ENCODE measurements around the gene R3HDML.
"Not testable (repeated sequence)": the region's sequence is repeated elsewhere in the genome, so short reads cannot be mapped to it uniquely, and the experiment has no call there.

The R3HDML gene

DNA sequence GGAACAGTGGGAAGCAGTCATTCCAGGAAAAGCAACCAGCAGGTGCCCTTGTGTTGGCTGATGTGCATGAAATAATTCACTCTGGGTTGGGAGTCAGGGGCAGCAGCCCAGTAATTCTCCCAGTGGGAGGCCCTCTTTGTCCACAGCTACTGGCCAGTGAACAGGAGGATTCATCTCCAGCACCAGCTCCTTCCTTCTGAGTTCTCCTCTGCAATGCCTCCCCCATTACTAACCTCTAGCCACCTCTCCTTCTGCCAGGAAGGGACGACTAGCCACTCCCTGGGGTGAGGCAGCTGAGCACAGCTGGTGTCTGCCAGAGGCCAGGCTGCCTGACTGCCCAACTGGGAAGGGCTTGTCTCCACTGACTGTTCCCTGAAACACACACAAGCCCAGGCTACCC, 12.5 kb upstream of the R3HDML start:
- Histone ChIP-seq H3K4me1 (ENCODE audit: insufficient read depth, low read length, severe bottlenecking) (no peaks in the 10 kb centered on the region), H3K4me2 (ENCODE audit: low read length) (no peak overlapping the region), H3F3A (ENCODE audit: insufficient read depth, low read length) (no peaks in the 10 kb centered on the region), H3K79me2 (ENCODE audit: insufficient read depth, low read length) (no peaks in the 10 kb centered on the region), H3K27ac (ENCODE audit: low read depth, low read length, poor library complexity, severe bottlenecking) (no peak overlapping the region), H2AFZ (ENCODE audit: low read length) (no peak overlapping the region), H3K4me3 (ENCODE audit: low read depth, low read length, poor library complexity, severe bottlenecking) (no peak overlapping the region), H3K9me2 (ENCODE audit: low read depth, low read length) (no peaks in the 10 kb centered on the region), H3K9ac (ENCODE audit: low read length) (no peak overlapping the region), H3K36me3 (ENCODE audit: insufficient read depth, low read length) (no peaks in the 10 kb centered on the region), H3K27me3 (ENCODE audit: insufficient read depth, low read length) (no peaks in the 10 kb centered on the region), H3K9me3 (ENCODE audit: low read length) (no peaks in the 10 kb centered on the region), H4K20me1 (ENCODE audit: insufficient read depth, low read length) (no peaks in the 10 kb centered on the region)
- TF ChIP-seq, protein P1, sequence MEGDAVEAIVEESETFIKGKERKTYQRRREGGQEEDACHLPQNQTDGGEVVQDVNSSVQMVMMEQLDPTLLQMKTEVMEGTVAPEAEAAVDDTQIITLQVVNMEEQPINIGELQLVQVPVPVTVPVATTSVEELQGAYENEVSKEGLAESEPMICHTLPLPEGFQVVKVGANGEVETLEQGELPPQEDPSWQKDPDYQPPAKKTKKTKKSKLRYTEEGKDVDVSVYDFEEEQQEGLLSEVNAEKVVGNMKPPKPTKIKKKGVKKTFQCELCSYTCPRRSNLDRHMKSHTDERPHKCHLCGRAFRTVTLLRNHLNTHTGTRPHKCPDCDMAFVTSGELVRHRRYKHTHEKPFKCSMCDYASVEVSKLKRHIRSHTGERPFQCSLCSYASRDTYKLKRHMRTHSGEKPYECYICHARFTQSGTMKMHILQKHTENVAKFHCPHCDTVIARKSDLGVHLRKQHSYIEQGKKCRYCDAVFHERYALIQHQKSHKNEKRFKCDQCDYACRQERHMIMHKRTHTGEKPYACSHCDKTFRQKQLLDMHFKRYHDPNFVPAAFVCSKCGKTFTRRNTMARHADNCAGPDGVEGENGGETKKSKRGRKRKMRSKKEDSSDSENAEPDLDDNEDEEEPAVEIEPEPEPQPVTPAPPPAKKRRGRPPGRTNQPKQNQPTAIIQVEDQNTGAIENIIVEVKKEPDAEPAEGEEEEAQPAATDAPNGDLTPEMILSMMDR (IDR thresholded peaks at IDR 0.05; ENCODE audit: low read length) = no peak
- no peak for TF ChIP-seq EZH2 (IDR thresholded peaks at IDR 0.05; ENCODE audit: borderline replicate concordance, low read length)

DNA sequence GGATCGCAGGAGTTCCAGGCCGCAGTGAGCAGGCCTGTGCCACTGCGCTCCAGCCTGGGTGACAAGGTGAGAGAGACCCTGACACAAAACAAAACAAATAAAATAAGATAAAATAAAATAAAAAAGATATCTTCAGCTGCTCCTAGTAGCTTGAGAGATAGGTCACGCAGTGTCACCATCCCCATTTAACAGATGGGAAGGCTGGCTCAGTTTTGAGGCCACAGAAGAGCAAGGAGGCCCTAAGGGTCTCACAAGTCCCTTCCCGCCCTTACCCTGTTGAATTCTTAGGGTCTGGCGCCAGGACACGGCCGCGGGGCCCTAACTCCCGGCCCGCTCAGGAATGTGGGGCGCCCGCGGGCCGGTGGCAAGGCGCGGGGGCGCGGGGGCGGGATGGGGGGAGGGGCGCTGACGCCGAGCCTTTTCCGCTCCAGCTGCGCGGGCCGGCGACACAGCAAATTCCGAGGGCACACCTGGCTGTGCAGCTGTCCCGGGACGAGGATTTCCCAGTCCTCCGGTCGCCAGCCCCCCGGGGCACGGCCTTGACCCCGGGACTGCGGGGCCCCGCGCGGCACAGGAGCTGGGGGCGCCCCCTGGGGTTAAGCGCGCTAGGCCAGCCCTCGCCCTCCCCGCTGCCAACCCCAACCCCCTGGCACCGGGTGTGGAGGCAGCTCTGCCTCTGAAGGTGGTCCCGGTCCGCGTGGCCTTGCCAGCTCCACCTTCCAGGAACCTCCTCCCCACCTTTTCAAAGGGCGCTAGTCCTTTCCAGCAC, 10.3 kb upstream of the R3HDML start:
- no peaks in the 10 kb centered on the region for H4K20me1 ChIP-seq (ENCODE audit: insufficient read depth, low read length)
- no peaks in the 10 kb centered on the region for H3K36me3 ChIP-seq (ENCODE audit: insufficient read depth, low read length)
- peak overlapping the region; percentile 6; the same call in 1 of the 2 replicates for H3K4me2 ChIP-seq (ENCODE audit: low read length)
- no peaks in the 10 kb centered on the region for H3K79me2 ChIP-seq (ENCODE audit: insufficient read depth, low read length)
- H3F3A ChIP-seq (ENCODE audit: insufficient read depth, low read length) = no peaks in the 10 kb centered on the region
- no peaks in the 10 kb centered on the region for H3K27me3 ChIP-seq (ENCODE audit: insufficient read depth, low read length)
- no peaks in the 10 kb centered on the region for H3K9me2 ChIP-seq (ENCODE audit: low read depth, low read length)
- no peak for TF ChIP-seq EZH2 (IDR thresholded peaks at IDR 0.05; ENCODE audit: borderline replicate concordance, low read length)
- TF ChIP-seq, protein P1 (IDR thresholded peaks at IDR 0.05; ENCODE audit: low read length) = no peak
- H2AFZ ChIP-seq (ENCODE audit: low read length) = no peak overlapping the region
- H3K9ac ChIP-seq (ENCODE audit: low read length) = no peak overlapping the region
- no peak overlapping the region for H3K27ac ChIP-seq (ENCODE audit: low read depth, low read length, poor library complexity, severe bottlenecking)
- H3K9me3 ChIP-seq (ENCODE audit: low read length) = no peaks in the 10 kb centered on the region
- no peak overlapping the region for H3K4me3 ChIP-seq (ENCODE audit: low read depth, low read length, poor library complexity, severe bottlenecking)
- no peaks in the 10 kb centered on the region for H3K4me1 ChIP-seq (ENCODE audit: insufficient read depth, low read length, severe bottlenecking)

DNA sequence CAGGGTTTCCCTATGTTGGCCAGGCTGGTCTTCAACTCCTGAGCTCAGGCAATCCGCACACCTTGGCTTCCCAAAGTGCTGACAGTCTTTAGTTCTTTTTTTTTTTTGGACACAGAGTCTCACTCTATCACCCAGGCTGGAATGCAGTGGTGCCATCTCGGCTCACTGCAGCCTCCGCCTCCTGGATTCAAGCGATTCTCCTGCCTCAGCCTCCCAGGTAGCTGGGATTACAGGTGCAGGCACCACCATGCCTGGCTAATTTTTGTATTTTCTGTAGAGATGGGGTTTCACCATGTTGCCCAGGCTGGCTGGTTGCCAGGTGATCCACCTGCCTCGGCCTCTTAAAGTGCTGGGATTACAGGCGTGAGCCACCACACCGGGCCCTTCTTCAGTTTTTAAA, 9.1 kb upstream of the R3HDML start:
- not testable (repeated sequence) for H3K9ac ChIP-seq (ENCODE audit: low read length); H3K79me2 ChIP-seq (ENCODE audit: insufficient read depth, low read length); H3K36me3 ChIP-seq (ENCODE audit: insufficient read depth, low read length); H3K4me2 ChIP-seq (ENCODE audit: low read length); H3K27me3 ChIP-seq (ENCODE audit: insufficient read depth, low read length); H3K9me3 ChIP-seq (ENCODE audit: low read length); H3K4me3 ChIP-seq (ENCODE audit: low read depth, low read length, poor library complexity, severe bottlenecking); H4K20me1 ChIP-seq (ENCODE audit: insufficient read depth, low read length); H3K27ac ChIP-seq (ENCODE audit: low read depth, low read length, poor library complexity, severe bottlenecking); H3F3A ChIP-seq (ENCODE audit: insufficient read depth, low read length); H2AFZ ChIP-seq (ENCODE audit: low read length); H3K4me1 ChIP-seq (ENCODE audit: insufficient read depth, low read length, severe bottlenecking); H3K9me2 ChIP-seq (ENCODE audit: low read depth, low read length)

DNA sequence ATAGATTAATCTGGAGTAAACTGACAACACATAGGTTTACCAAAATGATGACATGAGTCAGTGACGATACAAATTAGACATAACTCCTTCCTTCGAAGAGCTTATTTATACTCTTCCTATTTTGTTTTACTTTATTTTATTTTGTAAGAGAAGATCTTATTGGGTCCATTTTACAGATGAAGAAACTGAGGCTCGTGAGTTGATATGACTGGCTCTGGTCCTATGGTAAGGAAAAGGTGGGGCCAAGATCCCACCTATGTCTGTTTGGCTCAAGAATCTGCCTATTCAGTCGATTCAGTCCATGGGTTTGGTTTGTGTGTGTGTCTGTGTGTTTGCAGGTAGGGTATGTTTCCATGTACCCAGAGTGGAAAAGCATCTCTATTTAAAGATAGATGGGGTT, 8.4 kb upstream of the R3HDML start:
- Histone ChIP-seq H3K27ac (ENCODE audit: low read depth, low read length, poor library complexity, severe bottlenecking) (no peak overlapping the region), H3K4me1 (ENCODE audit: insufficient read depth, low read length, severe bottlenecking) (no peaks in the 10 kb centered on the region), H3K4me2 (ENCODE audit: low read length) (no peak overlapping the region), H3F3A (ENCODE audit: insufficient read depth, low read length) (no peaks in the 10 kb centered on the region), H3K79me2 (ENCODE audit: insufficient read depth, low read length) (no peaks in the 10 kb centered on the region), H3K27me3 (ENCODE audit: insufficient read depth, low read length) (no peaks in the 10 kb centered on the region; the same call in 1 of the 2 replicates), H4K20me1 (ENCODE audit: insufficient read depth, low read length) (no peaks in the 10 kb centered on the region), H3K4me3 (ENCODE audit: low read depth, low read length, poor library complexity, severe bottlenecking) (no peak overlapping the region), H2AFZ (ENCODE audit: low read length) (no peak overlapping the region), H3K36me3 (ENCODE audit: insufficient read depth, low read length) (no peaks in the 10 kb centered on the region), H3K9me2 (ENCODE audit: low read depth, low read length) (no peaks in the 10 kb centered on the region), H3K9me3 (ENCODE audit: low read length) (no peaks in the 10 kb centered on the region), H3K9ac (ENCODE audit: low read length) (no peak overlapping the region)
- TF ChIP-seq EZH2 (IDR thresholded peaks at IDR 0.05; ENCODE audit: borderline replicate concordance, low read length) = no peak
- TF ChIP-seq, protein P1 (IDR thresholded peaks at IDR 0.05; ENCODE audit: low read length) = no peak
